GM10847 (cell line): ENCODE measurements around the gene CTSZ.

ENCODE experiments used
- POLR2A ChIP-seq: IDR thresholded peaks from 2 replicates; pipeline ENCODE4 v1.6.1; 2011; ENCODE audit not compliant: insufficient read length; ENCODE audit errors: extremely low read depth

CTSZ gene

DNA sequence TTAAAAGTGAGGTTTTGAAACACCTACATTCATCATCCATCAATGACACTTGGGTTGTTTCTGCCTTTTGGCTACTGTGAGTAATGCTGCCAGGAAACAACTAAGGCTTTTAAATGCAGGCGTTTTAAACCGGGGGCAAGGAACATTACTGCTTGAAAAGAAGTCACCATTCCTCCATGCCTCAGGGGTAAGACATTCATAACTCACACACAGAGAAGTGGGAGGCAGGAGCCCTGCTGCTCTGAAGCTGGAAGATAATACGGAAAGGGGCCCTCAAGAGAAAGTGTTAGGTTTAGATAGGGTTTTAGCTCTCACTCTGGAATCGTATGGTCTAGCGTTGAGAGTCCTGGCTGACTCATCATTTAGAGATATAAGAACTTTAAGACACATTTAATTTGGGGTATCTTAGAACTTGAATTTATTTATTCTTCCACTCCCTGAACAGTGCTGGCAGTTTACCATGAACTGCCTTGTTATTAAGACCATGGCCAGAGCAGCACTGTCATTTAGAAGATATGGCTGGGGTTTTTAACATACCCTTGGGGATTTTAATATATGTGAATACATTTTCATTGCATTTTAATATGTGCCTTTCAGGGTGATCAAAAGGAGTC is 14.0 kb upstream of the CTSZ start:
- no peak for TF ChIP-seq POLR2A

DNA sequence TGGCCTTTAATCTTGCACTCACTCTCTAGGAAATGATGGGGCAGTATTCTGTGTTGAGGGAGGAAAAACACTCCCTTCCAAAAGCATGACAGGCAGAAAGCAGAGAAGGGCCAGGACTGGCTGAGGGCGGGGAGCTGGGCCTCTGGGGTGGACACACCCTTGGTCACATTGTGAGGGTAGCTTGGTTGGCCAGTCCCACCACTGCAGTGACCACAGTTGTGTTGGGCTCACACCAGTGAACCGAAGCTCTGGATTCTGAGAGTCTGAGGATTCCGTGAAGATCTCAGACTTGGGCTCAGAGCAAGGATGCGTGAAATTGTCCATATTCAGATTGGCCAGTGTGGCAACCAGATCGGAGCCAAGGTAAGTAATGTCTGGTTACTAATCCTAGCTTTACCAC is 12.2 kb upstream of the CTSZ start, which contains the start of gene TUBB1:
TUBB1 (plus strand) TSS at position 213 of the 400 bp plus-strand sequence; CDS start at position 307, 94 bp downstream.
- no peak for TF ChIP-seq POLR2A

DNA sequence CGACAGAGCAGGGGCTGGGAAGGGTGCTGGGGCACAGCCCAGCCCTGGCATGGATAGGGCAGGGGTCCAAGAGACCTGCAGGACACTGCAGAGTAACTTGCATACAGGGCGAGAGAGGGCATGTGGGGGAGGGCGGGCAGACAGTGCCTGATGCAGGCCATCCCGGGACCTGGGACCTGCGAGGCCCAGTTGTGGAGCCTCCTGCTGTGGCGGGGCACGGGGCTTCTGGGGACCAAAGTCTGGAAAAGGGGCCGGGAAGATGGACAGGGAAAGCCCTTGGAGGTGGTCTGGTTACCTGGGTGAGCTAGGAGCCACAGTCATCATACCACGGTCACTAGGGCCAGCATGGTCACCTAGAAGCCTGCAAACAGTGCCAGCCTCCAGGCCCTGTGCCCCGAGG is 11.8 kb upstream of the CTSZ start:
- TF ChIP-seq POLR2A, result no peak

DNA sequence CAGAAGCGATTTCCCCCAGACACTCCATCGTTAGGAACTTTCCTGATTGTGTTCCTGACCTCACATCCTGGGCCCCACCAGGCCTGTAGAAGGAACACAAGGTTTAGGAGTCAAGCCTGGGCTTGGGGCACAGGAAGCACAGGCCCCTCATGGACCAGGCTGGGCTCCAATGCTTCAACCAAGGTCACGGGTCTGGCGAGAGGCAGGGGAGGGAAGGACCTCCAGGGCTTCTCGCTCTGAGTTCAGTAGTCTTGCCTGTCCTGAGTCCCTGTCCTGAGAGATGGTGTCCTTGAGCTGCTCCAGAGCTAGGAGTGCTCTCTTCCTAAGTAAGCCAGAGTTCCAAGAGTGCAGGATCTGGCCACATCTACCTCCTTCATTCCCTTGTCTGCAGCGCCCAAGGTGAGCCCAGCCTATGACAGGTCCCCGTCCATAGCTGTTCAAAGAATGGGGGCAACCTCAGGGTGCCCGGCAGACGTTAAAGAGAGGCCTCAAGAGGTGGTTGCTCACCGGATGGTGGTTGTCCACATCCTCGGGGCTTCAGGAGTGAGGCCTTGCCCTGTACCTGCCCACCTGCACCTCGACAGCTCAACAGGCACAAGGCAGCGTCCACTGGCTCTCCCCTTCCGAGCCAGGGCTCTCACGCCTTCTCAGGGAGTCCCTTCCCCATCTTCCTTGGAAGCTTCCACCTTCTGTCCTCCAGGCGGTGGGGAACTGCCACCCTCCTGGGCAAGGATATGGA is 10.6 kb upstream of the CTSZ start:
- no peak for TF ChIP-seq POLR2A

DNA sequence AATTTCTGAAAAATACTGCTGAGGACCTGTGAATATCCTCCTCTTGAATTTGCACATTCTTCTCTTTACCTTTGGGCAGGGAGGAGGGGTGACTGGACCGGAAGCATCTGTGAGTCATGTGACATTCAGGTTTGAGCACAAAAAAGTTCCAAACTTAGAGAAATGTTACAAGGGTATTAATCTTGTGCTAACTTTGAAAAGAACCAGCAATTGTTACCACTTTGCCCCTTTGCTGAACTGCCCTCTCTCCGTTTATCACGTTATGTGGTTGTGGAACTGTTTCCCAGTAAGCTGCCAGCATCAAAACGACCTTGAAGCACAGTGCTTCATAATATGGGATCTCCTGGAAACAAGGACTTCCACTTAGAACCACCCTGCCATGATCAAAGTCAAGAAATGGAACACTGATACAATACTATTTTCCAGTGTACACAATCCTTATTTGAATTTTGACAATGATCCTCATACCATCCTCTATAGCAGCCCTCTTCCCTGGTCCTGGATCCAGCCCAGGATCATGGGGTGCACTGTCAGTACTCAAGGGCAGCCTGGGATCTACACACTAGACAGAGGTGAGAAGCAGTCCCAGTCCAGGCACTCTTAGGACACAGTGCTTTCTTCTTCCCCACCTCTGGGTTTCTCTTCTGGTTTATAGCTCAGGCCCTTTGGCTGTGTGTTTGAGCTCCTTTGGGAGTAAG is 9.9 kb upstream of the CTSZ start:
- no peak for TF ChIP-seq POLR2A

DNA sequence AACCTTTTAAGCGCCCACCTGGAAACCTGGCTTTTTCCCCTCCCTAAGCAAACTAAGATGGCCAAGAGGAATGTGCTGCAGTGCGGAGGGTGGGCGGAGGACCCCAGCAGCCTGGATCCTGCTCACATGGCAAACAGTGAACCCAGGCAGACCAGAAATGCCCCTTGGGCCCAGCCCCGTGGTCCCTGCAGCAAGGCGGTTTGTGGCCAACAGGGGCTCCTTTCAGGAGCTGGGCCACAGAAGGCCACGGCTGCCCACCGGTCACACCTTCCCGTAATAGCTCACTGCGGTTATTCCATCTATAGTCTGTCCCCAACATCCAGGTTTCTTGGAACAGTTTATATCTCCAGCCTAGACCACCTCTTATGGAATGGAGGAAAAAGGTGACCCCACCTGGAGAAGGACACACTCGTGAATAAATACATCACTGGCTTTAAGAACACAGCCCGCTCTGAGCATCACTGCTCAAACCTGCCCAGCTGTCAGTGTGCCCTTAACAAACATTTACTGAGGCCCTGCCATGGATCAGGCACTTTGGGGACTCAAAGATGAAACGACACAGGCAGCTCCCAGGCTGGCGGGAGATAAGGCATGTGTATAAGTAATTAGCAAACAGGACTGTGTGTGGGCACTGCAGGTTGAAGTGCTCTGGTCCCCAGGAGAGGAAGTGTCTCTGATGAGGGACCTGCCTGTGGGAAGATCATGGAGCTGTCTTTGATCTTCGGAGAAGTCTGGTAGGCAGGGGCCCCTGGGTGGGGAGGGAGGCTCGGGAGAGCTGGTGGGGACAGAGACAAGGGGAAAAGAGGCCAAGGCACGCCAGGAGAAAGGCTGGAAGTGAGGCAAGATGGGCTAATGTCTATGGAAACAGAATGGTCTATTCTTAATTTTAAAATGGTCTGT is 9.0 kb upstream of the CTSZ start:
- TF ChIP-seq POLR2A, result no peak

DNA sequence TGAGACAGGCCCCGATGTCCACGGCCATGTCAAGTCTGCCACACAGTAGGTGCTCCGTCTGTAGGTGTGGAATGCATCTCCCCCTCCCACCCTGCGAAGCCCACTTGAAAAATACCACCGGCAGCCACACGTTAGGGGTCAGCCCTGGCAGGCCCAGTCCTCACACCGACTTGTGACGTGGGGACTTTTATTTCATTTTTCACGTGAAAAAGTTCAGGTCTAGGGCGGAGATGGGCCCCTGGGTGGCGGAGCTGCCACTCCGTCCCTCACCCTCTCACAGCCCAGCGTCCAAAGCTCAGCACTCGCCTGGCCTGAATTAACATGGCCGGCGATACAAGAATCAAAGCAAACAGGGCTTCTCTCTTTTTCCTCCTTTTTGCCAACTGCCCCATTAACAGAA is 8.4 kb upstream of the CTSZ start:
- TF ChIP-seq POLR2A, result no peak

DNA sequence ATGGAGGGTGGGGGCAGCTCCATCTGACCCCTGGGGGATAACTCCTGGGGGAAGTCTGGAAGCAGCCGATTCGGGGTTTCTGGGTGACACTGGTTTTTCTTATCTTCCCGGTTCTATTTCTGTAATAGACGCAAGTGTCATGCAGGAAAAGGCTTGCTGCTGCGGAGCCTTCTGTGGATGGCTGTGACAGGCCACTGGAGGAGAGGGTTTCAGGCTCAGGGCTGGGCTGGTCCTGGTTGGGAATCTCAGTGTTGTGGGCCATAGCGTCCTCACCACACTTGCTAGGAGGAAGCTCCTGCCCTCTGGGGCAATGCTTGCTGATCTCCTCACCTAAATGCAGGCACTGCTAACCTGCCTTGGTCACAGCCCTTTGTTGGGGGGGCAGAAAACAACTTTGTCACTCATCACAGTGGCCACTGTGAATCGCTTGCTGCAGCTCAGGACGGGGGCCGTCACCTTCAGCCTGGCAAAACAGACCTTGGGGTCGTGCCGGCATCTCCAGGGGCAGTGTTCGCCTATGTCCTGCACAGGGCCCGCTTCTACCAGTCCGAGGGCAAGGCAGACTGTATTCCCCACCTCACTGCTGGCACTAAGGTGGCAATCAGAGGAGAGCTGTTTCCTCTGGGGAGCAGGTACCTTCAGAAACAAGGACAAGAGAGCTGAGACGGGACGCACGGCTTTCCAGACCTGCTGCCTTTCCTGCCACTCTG is 7.8 kb upstream of the CTSZ start:
- no peak for TF ChIP-seq POLR2A

DNA sequence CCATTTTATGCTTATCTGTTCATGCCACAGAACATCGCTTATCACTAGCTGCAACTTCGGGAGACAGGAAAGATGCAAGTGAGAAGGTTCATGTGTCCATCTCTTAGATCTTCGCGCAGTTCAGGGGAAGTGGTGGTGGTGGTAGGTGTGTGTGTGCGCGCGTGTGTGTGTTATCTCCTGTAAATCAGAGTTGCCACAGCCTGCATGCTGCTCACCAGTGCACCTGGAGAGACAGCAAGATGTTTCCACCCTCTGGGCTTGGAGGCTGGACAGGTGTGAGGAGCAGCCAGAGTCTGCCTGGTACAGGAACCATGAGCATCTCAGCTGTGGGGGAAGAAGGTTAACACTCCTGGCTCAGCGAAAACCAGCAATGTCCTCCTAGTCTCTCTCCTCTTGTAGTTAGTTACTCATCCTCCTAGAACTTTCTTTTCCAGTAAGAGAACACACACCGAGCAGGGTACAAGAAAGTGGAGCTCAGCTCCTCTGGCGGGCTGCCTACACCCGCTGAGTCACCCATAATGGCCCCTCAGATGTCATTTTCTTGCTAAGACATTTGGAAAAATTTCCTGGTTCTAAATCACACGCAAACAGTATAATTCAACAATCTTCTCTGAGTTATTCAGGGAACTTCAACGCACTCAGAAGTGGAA is 7.0 kb upstream of the CTSZ start:
- no peak for TF ChIP-seq POLR2A

DNA sequence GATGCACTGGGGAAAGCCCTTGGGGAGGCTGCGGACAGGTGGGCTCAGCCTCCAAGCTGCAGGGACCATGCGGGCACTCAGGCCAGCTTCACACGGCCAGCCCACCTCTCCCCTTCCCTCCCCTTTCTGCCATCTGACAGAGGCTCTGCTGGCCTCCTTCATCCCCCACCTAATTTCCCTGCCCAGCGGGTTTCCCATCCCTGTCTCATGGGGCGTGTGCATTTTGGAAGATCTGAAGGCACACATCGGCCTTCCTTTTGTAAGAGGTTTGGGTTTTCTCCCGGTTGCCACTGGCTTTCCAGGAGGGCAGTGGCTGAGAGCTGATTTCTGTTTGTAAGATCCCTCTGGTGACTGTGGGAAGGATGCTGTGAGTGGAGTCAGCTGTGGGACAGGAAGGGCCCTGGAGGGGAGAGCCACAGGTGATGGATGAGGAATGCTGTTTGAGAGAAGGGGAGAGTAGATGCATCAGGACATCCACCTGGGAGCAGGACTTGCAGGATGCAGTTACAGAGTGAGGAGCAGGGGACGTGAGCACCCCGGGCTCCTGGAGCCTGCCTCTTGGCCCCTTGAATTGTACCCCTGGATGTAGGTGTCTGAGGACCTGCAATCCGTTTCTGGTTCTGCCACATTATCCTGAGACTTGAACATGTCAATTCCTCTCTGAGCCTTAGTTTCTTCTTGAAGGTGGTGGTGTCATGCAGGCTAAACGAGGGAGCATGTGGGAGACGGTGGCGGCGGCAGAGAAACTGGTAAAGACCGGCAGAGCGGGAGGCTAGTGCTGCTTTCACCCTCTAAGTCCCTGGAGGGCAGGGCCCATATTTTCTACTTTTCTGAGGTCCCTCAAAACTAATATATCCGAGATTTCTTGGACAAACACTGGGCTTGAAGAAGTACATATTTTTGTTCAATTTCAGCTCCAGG is 6.2 kb upstream of the CTSZ start:
- no peak for TF ChIP-seq POLR2A

DNA sequence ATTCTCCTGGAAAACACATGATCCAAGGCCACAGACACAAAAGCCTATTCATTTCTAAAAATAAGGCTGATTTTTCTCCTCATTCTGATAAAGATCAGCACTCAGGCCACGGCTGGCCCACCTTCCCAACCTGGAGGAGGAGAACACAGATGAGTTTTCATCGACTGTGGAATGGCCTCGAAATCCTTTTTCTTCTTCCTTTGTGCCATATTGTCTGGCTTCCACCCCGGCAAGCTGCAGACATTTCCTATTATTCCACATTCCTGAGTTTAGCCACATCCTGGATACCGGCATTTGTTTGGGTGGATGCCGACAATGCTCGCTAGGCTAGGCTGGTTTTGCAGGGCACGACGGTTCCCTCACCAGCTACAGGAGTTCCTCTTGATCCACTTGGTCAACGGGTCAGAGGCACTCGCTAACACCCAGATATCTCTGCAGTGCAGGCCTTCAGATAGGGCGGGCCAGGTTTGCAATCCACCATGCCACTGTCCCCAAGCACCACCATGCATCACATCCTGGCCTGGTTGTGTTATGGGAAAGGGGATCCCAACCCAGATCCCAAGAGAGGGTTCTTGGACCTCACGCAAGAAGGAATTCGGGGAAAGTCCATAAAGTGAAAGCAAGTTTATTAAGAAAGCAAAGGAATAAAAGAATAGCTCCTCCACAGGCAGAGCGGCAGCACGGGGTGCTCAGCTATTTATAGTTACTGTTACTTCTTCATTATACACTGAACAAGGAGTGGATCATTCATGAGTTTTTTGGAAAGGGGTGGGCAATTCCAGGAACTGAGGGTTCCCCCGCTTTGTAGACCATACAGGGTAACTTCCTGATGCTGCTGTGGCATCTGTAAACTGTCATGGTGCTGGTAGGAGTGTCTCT is 4.2 kb upstream of the CTSZ start:
- no peak for TF ChIP-seq POLR2A

DNA sequence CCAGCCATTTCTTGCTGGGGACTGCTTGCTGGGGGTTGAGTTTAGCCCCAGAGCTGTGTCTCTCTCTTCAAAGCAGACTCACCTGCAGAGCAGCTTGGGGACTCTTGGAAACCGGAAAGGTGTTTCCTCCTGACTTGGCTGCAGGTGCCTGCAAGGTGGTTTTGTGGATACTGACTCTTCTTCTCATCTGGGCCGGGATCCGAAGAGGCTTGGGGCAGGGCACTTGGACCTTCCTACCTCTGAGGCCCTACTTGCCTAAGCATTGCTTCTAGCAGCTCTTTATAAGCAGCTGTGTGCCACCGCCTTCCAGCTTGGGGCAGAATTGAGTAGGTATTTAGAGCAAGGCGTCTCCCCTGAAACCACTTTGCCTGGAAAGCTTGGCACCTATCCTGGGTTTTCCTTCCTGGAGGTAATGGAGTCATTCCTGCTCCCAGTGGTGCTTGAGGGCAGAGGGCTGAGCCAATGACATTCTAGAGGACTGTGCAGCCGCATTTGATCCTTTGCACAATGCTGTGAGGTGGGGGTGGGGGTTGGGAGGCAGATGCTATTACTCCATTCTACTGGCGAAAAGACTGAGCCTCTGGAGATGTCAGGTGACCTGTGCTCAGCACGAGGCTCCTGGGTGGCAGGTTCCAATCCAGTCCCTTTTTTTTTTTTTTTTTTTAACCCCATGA is 3.4 kb upstream of the CTSZ start:
- TF ChIP-seq POLR2A, result no peak
